Prostate gland (tissue), 2 donors: ENCODE results near the gene SMARCA4.

Experiments used
- POLR2A ChIP-seq: fragments of 450-650 bp; IDR thresholded peaks from one replicate; pipeline ENCODE4 v1.6.1; 2016; ENCODE audit warnings: antibody characterized with exemption, mild to moderate bottlenecking
- POLR2AphosphoS5 ChIP-seq: sonication (generic); formaldehyde crosslinking; IDR thresholded peaks from one replicate; pipeline ENCODE4 v1.6.1; 2017; ENCODE audit warnings: antibody characterized with exemption
- TF ChIP-seq, protein P1 (sequence below), 4 experiments: fragments of 200-600 bp in 2 of 4; fragments of 450-650 bp in 2 of 4; sonication (generic) in 2 of 4; IDR thresholded peaks; 1 replicate in 3 of 4; 2 replicates in 1 of 4; pipeline ENCODE4 v1.5.1; 2016 to 2019; ENCODE audit warnings: antibody characterized with exemption in 4 of 4, mild to moderate bottlenecking in 2 of 4, moderate library complexity in 2 of 4

DNA sequence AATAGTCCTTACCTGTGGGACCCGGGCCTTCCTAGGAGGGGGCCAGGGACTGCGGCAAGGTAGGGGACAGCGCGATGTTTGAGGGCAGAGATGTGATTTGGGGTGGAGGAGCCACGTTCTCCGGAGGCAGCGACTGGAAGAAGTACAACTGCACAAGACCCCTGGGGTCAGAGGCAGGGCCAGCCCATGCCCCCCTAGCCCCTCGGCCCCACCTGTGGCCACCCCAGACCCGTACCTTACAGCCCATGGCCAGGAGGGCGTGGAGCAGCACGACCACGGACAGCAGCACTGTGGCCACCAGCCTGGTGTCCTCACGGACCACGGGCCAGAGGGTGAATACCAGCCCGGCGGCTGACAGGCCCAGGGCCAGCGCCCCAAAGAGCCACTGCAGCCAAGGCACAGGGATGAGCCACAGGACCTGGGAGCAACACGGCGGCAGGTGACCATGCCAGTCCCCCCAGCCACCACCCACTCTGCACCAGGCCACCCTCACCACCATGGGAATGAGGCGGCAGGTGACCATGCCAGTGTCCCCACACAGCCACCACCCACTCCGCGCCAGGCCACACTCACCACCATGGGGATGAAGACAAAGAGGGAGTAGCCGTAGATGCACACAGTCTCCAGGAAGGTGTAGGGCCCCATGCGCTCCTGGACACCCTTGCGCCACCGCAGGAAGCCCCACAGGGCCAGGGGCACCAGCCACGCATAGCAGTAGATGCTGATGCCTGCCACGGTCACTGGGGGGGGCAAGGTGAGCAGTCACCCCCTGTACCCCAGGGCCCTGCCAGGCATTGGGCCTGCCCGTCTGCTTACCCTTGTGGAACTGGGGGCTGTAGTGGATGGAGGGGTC is 37.3 kb upstream of the SMARCA4 start:
- TF ChIP-seq, protein P1, sequence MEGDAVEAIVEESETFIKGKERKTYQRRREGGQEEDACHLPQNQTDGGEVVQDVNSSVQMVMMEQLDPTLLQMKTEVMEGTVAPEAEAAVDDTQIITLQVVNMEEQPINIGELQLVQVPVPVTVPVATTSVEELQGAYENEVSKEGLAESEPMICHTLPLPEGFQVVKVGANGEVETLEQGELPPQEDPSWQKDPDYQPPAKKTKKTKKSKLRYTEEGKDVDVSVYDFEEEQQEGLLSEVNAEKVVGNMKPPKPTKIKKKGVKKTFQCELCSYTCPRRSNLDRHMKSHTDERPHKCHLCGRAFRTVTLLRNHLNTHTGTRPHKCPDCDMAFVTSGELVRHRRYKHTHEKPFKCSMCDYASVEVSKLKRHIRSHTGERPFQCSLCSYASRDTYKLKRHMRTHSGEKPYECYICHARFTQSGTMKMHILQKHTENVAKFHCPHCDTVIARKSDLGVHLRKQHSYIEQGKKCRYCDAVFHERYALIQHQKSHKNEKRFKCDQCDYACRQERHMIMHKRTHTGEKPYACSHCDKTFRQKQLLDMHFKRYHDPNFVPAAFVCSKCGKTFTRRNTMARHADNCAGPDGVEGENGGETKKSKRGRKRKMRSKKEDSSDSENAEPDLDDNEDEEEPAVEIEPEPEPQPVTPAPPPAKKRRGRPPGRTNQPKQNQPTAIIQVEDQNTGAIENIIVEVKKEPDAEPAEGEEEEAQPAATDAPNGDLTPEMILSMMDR (IDR thresholded peaks at IDR 0.05) = no peak
- TF ChIP-seq POLR2A (no peak), POLR2AphosphoS5 (no peak)
